BLaER1 treated with 17β-estradiol and CSF1 and Interleukin-3, amounts not matched to agents 10 nM and 100 nM (cell line): Measurements from ENCODE around the gene SRRM3.
"Not testable (repeated sequence)": the region's sequence is repeated elsewhere in the genome, so short reads cannot be mapped to it uniquely, and the experiment has no call there.

Experiments used
- H3K27ac ChIP-seq, 11 experiments: shearing (Covaris generic); formaldehyde crosslinking; 2 replicates each; pipeline ENCODE4 v1.8.1; 2022
- H3K27me3 ChIP-seq, 11 experiments: shearing (Covaris generic); formaldehyde crosslinking; 2 replicates each; pipeline ENCODE4 v1.8.1; 2022
- H3K36me3 ChIP-seq, 11 experiments: shearing (Covaris generic); formaldehyde crosslinking; 2 replicates each; pipeline ENCODE4 v1.8.1; 2022
- H3K4me1 ChIP-seq, 10 experiments: shearing (Covaris generic); formaldehyde crosslinking; 2 replicates each; pipeline ENCODE4 v1.8.1; 2022
- H3K4me2 ChIP-seq, 11 experiments: shearing (Covaris generic); formaldehyde crosslinking; 2 replicates each; pipeline ENCODE4 v1.8.1; 2022
- H3K4me3 ChIP-seq, 10 experiments: shearing (Covaris generic); formaldehyde crosslinking; 2 replicates each; pipeline ENCODE4 v1.8.1; 2022
- H3K9ac ChIP-seq, 11 experiments: shearing (Covaris generic); formaldehyde crosslinking; 2 replicates each; pipeline ENCODE4 v1.8.1; 2022
- H3K9me3 ChIP-seq, 11 experiments: shearing (Covaris generic); formaldehyde crosslinking; replicated peaks in 1 of 11; 2 replicates each; pipeline ENCODE4 v1.8.1; 2022
- H4K20me1 ChIP-seq, 11 experiments: shearing (Covaris generic); formaldehyde crosslinking; 2 replicates each; pipeline ENCODE4 v1.8.1; 2022
- Cebpa-rat ChIP-seq, 11 experiments: shearing (Covaris generic); IDR thresholded peaks; 2 replicates each; pipeline ENCODE4 v1.8.1; 2022

Gene SRRM3

GRCh38 chr7:76201732-76202665, at the start of gene SRRM3:
Gene SRRM3 (plus strand): TSS chr7:76201896. CDS start chr7:76235067, 33,171 bp downstream.
- TF ChIP-seq Cebpa-rat (IDR thresholded peaks at IDR 0.05): no peak
- Histone ChIP-seq H3K27ac (no peak within 1 kb of the TSS), H3K27me3 (peaks cover 28 to 51% (median 48%) of the 10 kb centered on the region in 11 experiments), H3K4me2 (peak within 1 kb of the TSS; percentile 74 to 91 (median 86)), H3K9me3 (no peaks in the 10 kb centered on the region), H3K4me1 (peaks cover 0 to 9% (median 6%) of the 10 kb centered on the region in 10 experiments; a peak in 13 of 20 replicates), H3K4me3 (peak within 1 kb of the TSS in 8 of 10 experiments; percentile 26 to 57 (median 38); a peak in 10 of 20 replicates), H3K36me3 (no peaks in the 10 kb centered on the region), H3K9ac (no peak within 1 kb of the TSS), H4K20me1 (peaks cover 0 to 38% (median 7%) of the 10 kb centered on the region in 11 experiments; a peak in 6 of 22 replicates)

- Histone ChIP-seq H3K36me3 (no peaks in the 10 kb centered on the region), H4K20me1 (no peaks in the 10 kb centered on the region), H3K9ac (no peak overlapping the region), H3K27me3 (no peaks in the 10 kb centered on the region), H3K4me1 (peaks cover 0 to 37% (median 14%) of the 10 kb centered on the region in 10 experiments; a peak in 11 of 20 replicates), H3K4me2 (no peak overlapping the region), H3K9me3 (no peaks in the 10 kb centered on the region), H3K27ac (no peak overlapping the region), H3K4me3 (no peak overlapping the region)
- no peak for TF ChIP-seq Cebpa-rat (IDR thresholded peaks at IDR 0.05)
Observed at GRCh38 chr7:76151932-76152331, 49.8 kb upstream of the SRRM3 start.

GRCh38 chr7:76153571-76154230, 48.0 kb upstream of the SRRM3 start:
- peaks cover 0 to 39% (median 14%) of the 10 kb centered on the region in 10 experiments; a peak in 11 of 20 replicates for H3K4me1 ChIP-seq
- not testable (repeated sequence) for H3K27ac ChIP-seq, H3K36me3 ChIP-seq, H3K4me3 ChIP-seq, H4K20me1 ChIP-seq, H3K9ac ChIP-seq, H3K9me3 ChIP-seq, H3K27me3 ChIP-seq
- peak overlapping the region in 4 of 11 experiments; percentile 10 to 44 (median 32); a peak in 7 of 22 replicates for H3K4me2 ChIP-seq

- Histone ChIP-seq H3K4me1 (peaks cover 0 to 39% (median 14%) of the 10 kb centered on the region in 10 experiments; a peak in 11 of 20 replicates), H3K27ac (peak overlapping the region in 6 of 11 experiments; percentile 17 to 81 (median 54); a peak in 11 of 22 replicates), H4K20me1 (no peaks in the 10 kb centered on the region), H3K27me3 (no peaks in the 10 kb centered on the region), H3K9me3 (no peaks in the 10 kb centered on the region), H3K4me3 (no peak overlapping the region), H3K9ac (peak overlapping the region in 2 of 11 experiments; percentile 38 to 43; a peak in 3 of 22 replicates), H3K36me3 (no peaks in the 10 kb centered on the region), H3K4me2 (peak overlapping the region in 8 of 11 experiments; percentile 28 to 65 (median 56); a peak in 13 of 22 replicates)
- peak in 10 of 11 experiments; percentile 40 to 96 (median 90); a peak in 17 of 22 replicates for TF ChIP-seq Cebpa-rat (IDR thresholded peaks at IDR 0.05)
Observed at GRCh38 chr7:76155938-76156337, 45.8 kb upstream of the SRRM3 start.

DNA sequence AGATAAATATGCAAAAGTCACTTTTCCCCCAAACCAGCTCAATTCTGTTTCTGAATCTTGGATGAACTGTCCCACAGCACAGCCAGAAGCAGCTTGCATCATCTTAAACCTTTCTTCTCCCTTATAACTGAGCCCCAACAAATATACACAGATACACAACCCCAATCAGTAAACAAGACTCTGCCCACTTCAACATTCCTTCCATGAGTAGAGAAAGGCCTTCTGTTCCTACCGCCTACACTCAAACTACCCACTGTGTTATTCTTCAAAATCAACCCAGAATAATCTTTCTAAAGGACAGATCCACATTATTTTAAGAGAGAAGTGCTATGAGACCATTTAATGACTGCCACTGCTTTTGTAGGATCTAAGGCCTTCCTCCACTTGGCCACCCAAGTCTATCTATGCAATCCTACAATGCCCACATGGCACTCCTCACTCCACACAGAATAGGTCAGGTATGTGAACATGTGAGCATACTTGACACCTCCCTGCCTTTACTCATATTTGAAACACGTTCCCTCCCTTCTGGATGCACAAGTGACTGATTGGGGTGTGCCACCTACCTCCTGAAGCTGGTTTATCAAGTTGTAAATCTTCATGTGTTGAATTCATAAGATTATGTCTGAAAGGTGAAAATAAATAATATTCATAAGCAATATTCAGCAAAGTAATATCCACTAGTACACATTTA, 44.6 kb upstream of the SRRM3 start:
- H3K27me3 ChIP-seq, H3K4me3 ChIP-seq, H4K20me1 ChIP-seq, H3K9me3 ChIP-seq, H3K36me3 ChIP-seq, H3K9ac ChIP-seq: not testable (repeated sequence)
- peak overlapping the region in 1 of 11 experiments; percentile 49; a peak in 4 of 22 replicates for H3K4me2 ChIP-seq
- peak overlapping the region in 3 of 11 experiments; percentile 39 to 75 (median 44); a peak in 3 of 22 replicates for H3K27ac ChIP-seq
- H3K4me1 ChIP-seq: peaks cover 0 to 39% (median 14%) of the 10 kb centered on the region in 10 experiments; a peak in 11 of 20 replicates

- H3K4me1 ChIP-seq: peaks cover 0 to 33% (median 14%) of the 10 kb centered on the region in 10 experiments; a peak in 11 of 20 replicates
- not testable (repeated sequence) for H3K9ac ChIP-seq, H3K36me3 ChIP-seq, H4K20me1 ChIP-seq, H3K9me3 ChIP-seq, H3K4me3 ChIP-seq, H3K27ac ChIP-seq, H3K4me2 ChIP-seq, H3K27me3 ChIP-seq
Observed at GRCh38 chr7:76158416-76158815, 43.3 kb upstream of the SRRM3 start.

DNA sequence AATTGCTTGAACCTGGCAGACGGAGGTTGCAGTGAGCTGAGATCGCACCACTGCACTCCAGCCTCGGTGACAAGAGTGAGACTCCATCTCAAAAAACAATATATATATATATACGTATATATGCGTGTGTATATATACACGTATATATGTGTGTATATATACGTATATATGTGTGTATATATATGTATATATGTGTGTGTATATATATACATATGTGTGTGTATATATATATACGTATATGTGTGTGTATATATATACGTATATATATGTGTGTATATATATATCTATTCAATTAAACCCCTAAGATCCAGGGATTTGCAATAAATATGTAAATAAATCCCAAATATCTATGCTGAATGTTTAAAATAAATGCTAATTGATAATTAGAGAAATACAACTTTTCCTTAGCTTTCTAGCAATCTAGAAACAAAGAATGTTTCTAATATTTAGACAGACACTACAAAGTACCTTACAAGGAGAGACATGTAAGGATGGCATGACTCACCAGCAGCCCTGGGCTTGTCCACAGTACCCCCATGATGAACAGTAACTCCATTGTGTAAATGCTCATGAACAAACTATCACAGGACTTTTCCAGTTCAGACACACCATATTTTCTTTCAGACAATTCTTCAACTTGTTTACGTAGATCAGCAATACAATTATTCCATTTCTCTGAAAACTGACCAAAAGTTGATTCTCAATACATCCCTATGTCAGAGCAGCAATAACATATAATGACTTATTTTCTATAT, 39.1 kb upstream of the SRRM3 start:
- H3K9me3 ChIP-seq, H3K4me2 ChIP-seq, H3K4me3 ChIP-seq, H3K27ac ChIP-seq, H3K9ac ChIP-seq, H4K20me1 ChIP-seq, H3K36me3 ChIP-seq: not testable (repeated sequence)
- peaks cover 0 to 13% (median 9%) of the 10 kb centered on the region in 11 experiments; a peak in 7 of 22 replicates for H3K27me3 ChIP-seq
- H3K4me1 ChIP-seq: peaks cover 0 to 13% (median 8%) of the 10 kb centered on the region in 10 experiments; a peak in 15 of 20 replicates

GRCh38 chr7:76163812-76164211, 37.9 kb upstream of the SRRM3 start:
- not testable (repeated sequence) for H3K27ac ChIP-seq, H4K20me1 ChIP-seq, H3K36me3 ChIP-seq, H3K4me2 ChIP-seq, H3K4me3 ChIP-seq, H3K9me3 ChIP-seq, H3K9ac ChIP-seq
- Histone ChIP-seq H3K4me1 (peaks cover 0 to 13% (median 8%) of the 10 kb centered on the region in 10 experiments; a peak in 15 of 20 replicates), H3K27me3 (peaks cover 0 to 13% (median 9%) of the 10 kb centered on the region in 11 experiments; a peak in 7 of 22 replicates)
